GM08714 (cell line): ENCODE results near the gene DOCK4.

ENCODE experiments used
- H3K4me3 ChIP-seq: fragments of 200-500 bp; sonication (Bioruptor generic); 2 replicates; pipeline ENCODE4 v1.5.1; 2014; ENCODE audit warnings: mild to moderate bottlenecking, low read length, inconsistent platforms
- ZNF274 ChIP-seq: IDR thresholded peaks from 2 replicates; pipeline ENCODE4 v1.6.1; 2012; ENCODE audit warnings: mild to moderate bottlenecking, low read depth, low read length

The DOCK4 gene

GRCh38 chr7:112088484-112089016 is 117.6 kb downstream of the DOCK4 start:
- no peak overlapping the region for H3K4me3 ChIP-seq
- TF ChIP-seq ZNF274: no peak

GRCh38 chr7:112086496-112087254 is 119.5 kb downstream of the DOCK4 start:
- H3K4me3 ChIP-seq: no peak overlapping the region
- no peak for TF ChIP-seq ZNF274

DNA sequence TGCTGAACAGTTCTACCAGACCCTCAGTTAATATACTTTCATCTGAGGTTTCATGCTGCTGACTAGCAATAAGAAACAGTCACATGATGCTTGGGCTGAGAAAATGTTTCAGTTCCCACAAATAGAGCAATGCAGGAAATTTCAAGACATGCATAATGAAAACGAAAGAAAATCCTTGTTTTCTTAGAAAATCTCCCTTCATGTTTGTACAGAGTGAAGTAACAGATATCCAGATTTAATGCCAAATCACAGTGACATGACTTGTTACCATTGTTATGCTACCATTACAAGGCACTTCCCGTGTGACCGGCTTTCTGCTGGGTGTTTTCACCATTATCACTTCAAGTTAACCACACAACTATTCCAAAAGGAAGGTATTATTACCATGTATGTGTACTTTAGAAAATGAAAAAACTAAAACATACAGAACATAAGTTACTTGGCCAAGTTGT is 121.7 kb downstream of the DOCK4 start:
- no peak for TF ChIP-seq ZNF274
- H3K4me3 ChIP-seq: no peak overlapping the region

GRCh38 chr7:112083776-112084355 is 122.3 kb downstream of the DOCK4 start:
- no peak for TF ChIP-seq ZNF274
- H3K4me3 ChIP-seq: no peak overlapping the region; the same call in 1 of the 2 replicates

GRCh38 chr7:112082306-112082705 is 123.9 kb downstream of the DOCK4 start:
- no peak overlapping the region for H3K4me3 ChIP-seq
- no peak for TF ChIP-seq ZNF274

GRCh38 chr7:112081778-112082177 is 124.4 kb downstream of the DOCK4 start:
- H3K4me3 ChIP-seq: no peak overlapping the region
- no peak for TF ChIP-seq ZNF274

GRCh38 chr7:112080978-112081377 is 125.2 kb downstream of the DOCK4 start:
- H3K4me3 ChIP-seq: no peak overlapping the region; the same call in 1 of the 2 replicates
- no peak for TF ChIP-seq ZNF274

GRCh38 chr7:112080441-112080840 is 125.8 kb downstream of the DOCK4 start:
- TF ChIP-seq ZNF274: no peak
- no peak overlapping the region for H3K4me3 ChIP-seq

DNA sequence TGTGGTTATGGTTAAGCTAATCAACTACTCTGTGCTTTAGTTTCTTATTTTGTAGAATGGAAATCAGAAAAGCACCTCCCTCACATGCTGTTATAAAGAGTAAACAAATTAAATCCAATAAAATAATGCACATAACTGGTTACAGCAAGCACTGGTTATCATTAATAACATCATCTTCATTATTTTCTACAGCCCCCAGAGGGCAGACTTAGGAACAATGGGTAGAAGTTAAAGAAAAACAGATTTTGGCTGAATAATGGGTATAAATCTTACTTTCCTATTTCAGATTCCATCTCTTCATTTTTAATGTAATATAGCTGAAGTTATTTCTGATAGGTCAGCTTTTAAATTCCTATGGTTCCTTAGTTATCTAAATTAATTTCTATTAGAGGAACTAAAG is 126.5 kb downstream of the DOCK4 start:
- no peak for TF ChIP-seq ZNF274

DNA sequence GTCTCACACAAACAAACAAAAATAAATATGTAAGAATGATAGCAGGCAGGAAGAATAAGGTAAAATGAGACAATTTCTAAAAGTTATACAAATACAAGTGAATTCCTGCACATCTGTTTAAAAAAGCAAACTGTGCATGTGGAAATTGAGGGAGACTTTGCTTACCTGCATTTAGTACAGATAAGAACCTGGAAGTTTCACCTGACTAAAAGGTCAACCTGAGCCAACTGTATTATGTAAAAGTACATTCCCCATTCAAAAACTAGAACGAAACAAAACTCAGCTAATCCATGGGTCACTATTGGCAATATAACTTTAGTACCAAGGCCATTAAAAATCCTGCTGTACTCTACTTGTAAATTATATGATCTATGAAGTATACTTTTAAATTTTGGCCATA is 127.1 kb downstream of the DOCK4 start:
- no peak overlapping the region for H3K4me3 ChIP-seq
- TF ChIP-seq ZNF274: no peak

More for the DNA sequence above, 126.5 kb downstream of the DOCK4 start:
- no peak overlapping the region for H3K4me3 ChIP-seq

- H3K4me3 ChIP-seq: no peak overlapping the region
- TF ChIP-seq ZNF274: no peak
Measured at GRCh38 chr7:112076324-112076723, 129.9 kb downstream of the DOCK4 start.

DNA sequence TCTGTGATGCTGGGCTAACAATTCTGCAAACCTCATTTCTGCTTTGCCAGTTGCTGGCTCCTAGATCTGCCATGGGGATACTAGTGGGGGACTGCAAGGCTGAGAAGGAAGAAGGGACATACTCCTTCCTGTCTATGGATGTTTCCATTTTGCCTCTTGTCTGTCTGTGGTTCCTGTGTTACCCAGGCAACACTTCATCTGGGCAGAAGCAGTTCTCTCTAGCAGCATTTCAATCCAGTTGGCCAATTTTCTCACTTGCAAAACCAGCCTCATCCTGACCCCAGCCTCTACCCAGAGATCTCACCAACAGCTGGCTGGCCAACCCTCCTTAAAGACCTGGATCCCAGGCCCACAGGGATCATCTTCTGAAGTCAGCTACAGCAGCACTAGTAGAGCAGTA is 131.7 kb downstream of the DOCK4 start:
- no peak overlapping the region for H3K4me3 ChIP-seq
- TF ChIP-seq ZNF274: no peak

DNA sequence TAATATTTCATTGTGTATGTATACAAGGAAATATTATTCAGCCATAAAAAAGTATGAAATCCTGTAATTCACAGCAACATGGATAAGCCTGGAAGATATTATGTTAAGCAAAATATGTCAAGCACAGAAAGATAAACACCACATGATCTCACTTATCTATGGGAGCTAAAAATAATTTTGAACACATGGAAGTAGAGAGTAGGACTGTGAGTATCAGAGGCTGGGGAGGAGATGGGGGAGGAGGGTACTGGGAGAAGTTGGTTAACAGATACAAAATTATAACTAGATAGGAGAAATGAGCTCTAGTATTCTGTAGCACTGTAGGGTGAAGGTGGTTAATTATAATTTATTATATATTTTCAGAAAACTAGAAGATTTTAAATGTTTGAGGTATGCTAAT is 132.7 kb downstream of the DOCK4 start:
- no peak for TF ChIP-seq ZNF274
- no peak overlapping the region for H3K4me3 ChIP-seq

DNA sequence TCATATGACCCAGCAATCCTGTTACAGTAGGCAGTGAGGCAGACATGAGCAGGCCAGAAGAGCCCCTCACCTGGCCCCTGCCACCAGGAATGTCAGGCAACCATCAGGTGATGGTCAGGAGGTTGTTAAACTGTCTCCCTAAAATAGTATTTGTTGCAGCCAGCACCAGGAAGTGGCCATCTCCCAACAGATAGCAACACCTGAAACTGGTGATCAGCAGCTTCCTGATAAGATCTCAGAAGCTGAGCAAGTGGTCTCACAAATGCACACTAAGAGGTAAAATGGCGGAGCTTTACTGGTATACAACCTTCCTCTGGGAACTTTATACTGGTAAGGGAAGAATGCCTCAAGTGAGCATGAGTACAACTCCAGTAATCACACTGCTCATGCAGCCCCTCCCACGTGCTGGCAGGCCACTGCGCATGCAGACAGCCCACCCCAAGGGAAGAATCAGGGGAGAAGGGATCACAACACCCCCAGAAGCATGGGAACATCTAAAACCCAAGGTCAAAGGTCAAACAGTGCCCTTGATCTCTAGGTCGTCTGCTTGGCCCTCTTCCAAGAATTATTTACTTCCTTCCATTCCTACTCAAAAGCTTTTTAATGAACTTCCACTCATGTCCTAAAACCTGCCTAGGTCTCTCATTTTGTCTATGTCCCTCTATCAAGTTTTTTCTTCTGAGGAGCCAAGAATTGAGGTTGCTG is 133.5 kb downstream of the DOCK4 start:
- H3K4me3 ChIP-seq: no peak overlapping the region
- no peak for TF ChIP-seq ZNF274

DNA sequence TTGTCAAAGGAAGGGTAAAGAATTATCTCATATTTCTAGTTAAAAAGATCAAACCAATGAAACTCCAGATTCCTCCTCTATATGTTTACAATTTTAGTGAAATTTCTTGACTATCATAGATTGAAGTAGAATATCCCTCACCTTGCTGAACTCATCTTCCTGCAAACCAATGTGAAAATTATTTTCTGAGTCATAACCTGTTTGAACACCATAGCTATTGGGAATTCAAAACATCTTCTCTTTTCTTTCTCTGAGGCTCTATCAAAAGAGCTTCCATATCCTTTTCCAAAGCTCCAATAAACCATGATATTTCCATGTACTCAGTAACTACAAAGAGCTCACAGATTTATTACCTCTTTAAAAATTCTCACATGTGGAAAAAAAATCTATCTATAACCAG is 134.3 kb downstream of the DOCK4 start:
- TF ChIP-seq ZNF274: no peak
- no peak overlapping the region for H3K4me3 ChIP-seq
